ENCODE results near the gene ESRRB. TPM values are rescaled to one million over a fixed set of nuclear protein-coding genes. Genes with fewer than 3 reads are reported as not detected.

The ESRRB gene
- total RNA-seq (2022; extraction: Qiagen RNA extraction; ENCODE audit: low read depth) = 0.14 to 0.38 TPM (median 0.20 TPM) in 5 replicates

GRCh38 chr14:76375947-76376404 is at the start of gene ESRRB:
TSS of gene ESRRB (plus strand) at chr14:76376137. CDS start at chr14:76376402, 265 bp downstream.

Other genes starting within 250 kb of the ESRRB start
- gene GPATCH2L, start 224.2 kb upstream of the ESRRB start, total RNA-seq (2022; extraction: Qiagen RNA extraction; ENCODE audit: low read depth) = 13.2 to 25.7 TPM (median 23.7 TPM) in 5 replicates

Measured in A549 treated with RU486 at 1 μM for 4 hours (cell line).